HEK293 (cell line): ENCODE measurements around the gene SLC25A1.

Experiments used
- EGR2 ChIP-seq: fragments of 450-650 bp; formaldehyde crosslinking; IDR thresholded peaks from 2 replicates; pipeline ENCODE4 v1.5.1; 2016; ENCODE audit warnings: low read depth, missing biosample characterization, missing genetic modification characterization
- KLF7 ChIP-seq: fragments of 450-650 bp; formaldehyde crosslinking; IDR thresholded peaks from 2 replicates; pipeline ENCODE4 v1.5.1; 2016; ENCODE audit warnings: missing biosample characterization, missing genetic modification characterization, borderline replicate concordance
- SCRT2 ChIP-seq: fragments of 450-650 bp; formaldehyde crosslinking; IDR thresholded peaks from 2 replicates; pipeline ENCODE4 v1.5.1; 2016; ENCODE audit warnings: missing biosample characterization, missing genetic modification characterization
- TRIM28 ChIP-seq: IDR thresholded peaks from 2 replicates; pipeline ENCODE4 v1.6.1; 2011; ENCODE audit warnings: low read length, control low read depth, borderline replicate concordance
- ZBTB7A ChIP-seq: fragments of 450-650 bp; formaldehyde crosslinking; IDR thresholded peaks from 2 replicates; pipeline ENCODE4 v1.5.1; 2016; ENCODE audit warnings: low read depth, missing biosample characterization, missing genetic modification characterization
- ZFP41 ChIP-seq: fragments of 450-650 bp; formaldehyde crosslinking; IDR thresholded peaks from 2 replicates; pipeline ENCODE4 v1.5.1; 2016; ENCODE audit warnings: missing biosample characterization, missing genetic modification characterization, borderline replicate concordance
- ZNF10 ChIP-seq: fragments of 450-650 bp; formaldehyde crosslinking; IDR thresholded peaks from 2 replicates; pipeline ENCODE4 v1.5.1; 2017; ENCODE audit warnings: missing biosample characterization, missing genetic modification characterization
- ZNF114 ChIP-seq: fragments of 450-650 bp; formaldehyde crosslinking; IDR thresholded peaks from 2 replicates; pipeline ENCODE4 v1.5.0; 2017; ENCODE audit warnings: missing biosample characterization, missing genetic modification characterization
- ZNF146 ChIP-seq: fragments of 450-650 bp; formaldehyde crosslinking; IDR thresholded peaks from 2 replicates; pipeline ENCODE4 v1.5.1; 2016; ENCODE audit warnings: missing biosample characterization, missing genetic modification characterization
- ZNF169 ChIP-seq: fragments of 450-650 bp; formaldehyde crosslinking; IDR thresholded peaks from 2 replicates; pipeline ENCODE4 v1.5.1; 2016; ENCODE audit warnings: missing biosample characterization, missing genetic modification characterization
- ZNF2 ChIP-seq: fragments of 450-650 bp; formaldehyde crosslinking; IDR thresholded peaks from 2 replicates; pipeline ENCODE4 v1.5.1; 2016; ENCODE audit warnings: missing biosample characterization, missing genetic modification characterization
- ZNF223 ChIP-seq: fragments of 450-650 bp; formaldehyde crosslinking; IDR thresholded peaks from 2 replicates; pipeline ENCODE4 v1.5.1; 2016; ENCODE audit warnings: missing biosample characterization, missing genetic modification characterization
- ZNF239 ChIP-seq: fragments of 450-650 bp; formaldehyde crosslinking; IDR thresholded peaks from 2 replicates; pipeline ENCODE4 v1.5.1; 2016; ENCODE audit warnings: missing biosample characterization, missing genetic modification characterization
- ZNF248 ChIP-seq: fragments of 450-650 bp; formaldehyde crosslinking; IDR thresholded peaks from 2 replicates; pipeline ENCODE4 v1.5.1; 2017; ENCODE audit warnings: missing biosample characterization, missing genetic modification characterization
- ZNF354C ChIP-seq: fragments of 450-650 bp; formaldehyde crosslinking; IDR thresholded peaks from 2 replicates; pipeline ENCODE4 v1.5.1; 2016; ENCODE audit warnings: missing biosample characterization, missing genetic modification characterization, low read depth, borderline replicate concordance
- ZNF654 ChIP-seq: fragments of 450-650 bp; formaldehyde crosslinking; IDR thresholded peaks from 2 replicates; pipeline ENCODE4 v1.5.1; 2016; ENCODE audit warnings: low read depth, missing biosample characterization, missing genetic modification characterization
- ZNF707 ChIP-seq: fragments of 450-650 bp; formaldehyde crosslinking; IDR thresholded peaks from 2 replicates; pipeline ENCODE4 v1.5.1; 2016; ENCODE audit warnings: missing biosample characterization, missing genetic modification characterization
- ZNF837 ChIP-seq: fragments of 450-650 bp; formaldehyde crosslinking; IDR thresholded peaks from 2 replicates; pipeline ENCODE4 v1.5.1; 2016; ENCODE audit warnings: missing biosample characterization, missing genetic modification characterization
- TF ChIP-seq, protein P1 (sequence below): fragments of 450-650 bp; formaldehyde crosslinking; IDR thresholded peaks from 2 replicates; pipeline ENCODE4 v1.5.1; 2016; ENCODE audit warnings: missing biosample characterization, missing genetic modification characterization
- TF ChIP-seq, protein P2 (sequence below): fragments of 450-650 bp; formaldehyde crosslinking; IDR thresholded peaks from 2 replicates; pipeline ENCODE4; 2016; ENCODE audit warnings: missing biosample characterization, missing genetic modification characterization
- TF ChIP-seq, protein P3 (sequence below): fragments of 450-650 bp; formaldehyde crosslinking; optimal IDR thresholded peaks from 2 replicates; pipeline ENCODE3; 2016; ENCODE audit warnings: missing biosample characterization, mild to moderate bottlenecking, missing genetic modification characterization
- TF ChIP-seq, protein P4 (sequence below): fragments of 450-650 bp; formaldehyde crosslinking; IDR thresholded peaks from 2 replicates; pipeline ENCODE4 v1.5.1; 2016; ENCODE audit warnings: missing biosample characterization, missing genetic modification characterization
- TF ChIP-seq, protein P5 (sequence below): fragments of 450-650 bp; formaldehyde crosslinking; IDR thresholded peaks from 2 replicates; pipeline ENCODE4 v1.5.1; 2016; ENCODE audit warnings: missing biosample characterization, missing genetic modification characterization
- TF ChIP-seq, protein P6 (sequence below): fragments of 450-650 bp; IDR thresholded peaks from 2 replicates; pipeline ENCODE4 v1.5.1; 2018; ENCODE audit warnings: missing biosample characterization, missing genetic modification characterization
- TF ChIP-seq, protein P7 (sequence below): fragments of 450-650 bp; formaldehyde crosslinking; IDR thresholded peaks from 2 replicates; pipeline ENCODE4 v1.5.1; 2016; ENCODE audit warnings: missing biosample characterization, missing genetic modification characterization
- TF ChIP-seq, protein P8 (sequence below): fragments of 450-650 bp; formaldehyde crosslinking; IDR thresholded peaks from 2 replicates; pipeline ENCODE4 v1.5.1; 2016; ENCODE audit warnings: missing biosample characterization, missing genetic modification characterization

Gene SLC25A1

DNA sequence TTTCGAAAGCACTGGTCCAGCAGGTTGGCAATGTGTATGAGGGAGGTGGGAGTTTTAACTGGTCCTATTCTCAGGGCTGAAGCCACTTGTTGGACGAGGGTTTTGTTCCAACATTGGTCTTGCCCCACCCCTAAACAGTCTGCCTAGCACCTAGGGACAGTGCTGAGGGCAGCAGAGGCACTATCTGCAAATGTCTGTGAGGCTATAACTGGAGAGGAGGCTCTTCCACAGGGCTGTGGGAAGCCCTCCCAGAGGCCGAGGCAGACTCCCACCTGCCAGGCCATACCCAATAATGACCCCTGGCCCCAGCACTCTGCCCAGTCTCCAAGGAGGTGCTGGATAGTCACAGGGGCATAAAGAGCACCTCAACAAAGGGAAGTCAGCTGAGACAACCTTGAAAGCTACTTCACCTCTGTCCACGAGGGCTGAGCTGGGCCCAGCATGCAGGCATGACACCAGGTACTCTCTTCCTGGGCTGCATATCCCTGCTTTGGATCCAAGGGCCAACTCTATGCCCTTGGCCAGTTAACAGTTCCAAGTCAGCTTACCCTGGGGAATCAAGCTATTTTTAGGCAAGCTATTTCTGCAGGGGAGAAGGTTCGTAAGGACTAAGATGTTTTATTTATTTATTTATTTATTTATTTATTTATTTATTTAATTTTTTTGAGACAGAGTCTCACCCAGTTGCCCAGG, 40.2 kb upstream of the SLC25A1 start (continued):
- TF ChIP-seq, protein P1, sequence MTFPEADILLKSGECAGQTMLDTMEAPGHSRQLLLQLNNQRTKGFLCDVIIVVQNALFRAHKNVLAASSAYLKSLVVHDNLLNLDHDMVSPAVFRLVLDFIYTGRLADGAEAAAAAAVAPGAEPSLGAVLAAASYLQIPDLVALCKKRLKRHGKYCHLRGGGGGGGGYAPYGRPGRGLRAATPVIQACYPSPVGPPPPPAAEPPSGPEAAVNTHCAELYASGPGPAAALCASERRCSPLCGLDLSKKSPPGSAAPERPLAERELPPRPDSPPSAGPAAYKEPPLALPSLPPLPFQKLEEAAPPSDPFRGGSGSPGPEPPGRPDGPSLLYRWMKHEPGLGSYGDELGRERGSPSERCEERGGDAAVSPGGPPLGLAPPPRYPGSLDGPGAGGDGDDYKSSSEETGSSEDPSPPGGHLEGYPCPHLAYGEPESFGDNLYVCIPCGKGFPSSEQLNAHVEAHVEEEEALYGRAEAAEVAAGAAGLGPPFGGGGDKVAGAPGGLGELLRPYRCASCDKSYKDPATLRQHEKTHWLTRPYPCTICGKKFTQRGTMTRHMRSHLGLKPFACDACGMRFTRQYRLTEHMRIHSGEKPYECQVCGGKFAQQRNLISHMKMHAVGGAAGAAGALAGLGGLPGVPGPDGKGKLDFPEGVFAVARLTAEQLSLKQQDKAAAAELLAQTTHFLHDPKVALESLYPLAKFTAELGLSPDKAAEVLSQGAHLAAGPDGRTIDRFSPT = no peak
- TF ChIP-seq, protein P2, sequence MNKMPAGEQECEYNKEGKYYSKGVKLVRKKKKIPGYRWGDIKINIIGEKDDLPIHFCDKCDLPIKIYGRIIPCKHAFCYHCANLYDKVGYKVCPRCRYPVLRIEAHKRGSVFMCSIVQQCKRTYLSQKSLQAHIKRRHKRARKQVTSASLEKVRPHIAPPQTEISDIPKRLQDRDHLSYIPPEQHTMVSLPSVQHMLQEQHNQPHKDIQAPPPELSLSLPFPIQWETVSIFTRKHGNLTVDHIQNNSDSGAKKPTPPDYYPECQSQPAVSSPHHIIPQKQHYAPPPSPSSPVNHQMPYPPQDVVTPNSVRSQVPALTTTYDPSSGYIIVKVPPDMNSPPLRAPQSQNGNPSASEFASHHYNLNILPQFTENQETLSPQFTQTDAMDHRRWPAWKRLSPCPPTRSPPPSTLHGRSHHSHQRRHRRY (tag by site-specific recombination) = no peak
- TF ChIP-seq, protein P3, sequence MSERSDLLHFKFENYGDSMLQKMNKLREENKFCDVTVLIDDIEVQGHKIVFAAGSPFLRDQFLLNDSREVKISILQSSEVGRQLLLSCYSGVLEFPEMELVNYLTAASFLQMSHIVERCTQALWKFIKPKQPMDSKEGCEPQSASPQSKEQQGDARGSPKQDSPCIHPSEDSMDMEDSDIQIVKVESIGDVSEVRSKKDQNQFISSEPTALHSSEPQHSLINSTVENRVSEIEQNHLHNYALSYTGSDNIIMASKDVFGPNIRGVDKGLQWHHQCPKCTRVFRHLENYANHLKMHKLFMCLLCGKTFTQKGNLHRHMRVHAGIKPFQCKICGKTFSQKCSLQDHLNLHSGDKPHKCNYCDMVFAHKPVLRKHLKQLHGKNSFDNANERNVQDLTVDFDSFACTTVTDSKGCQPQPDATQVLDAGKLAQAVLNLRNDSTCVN = no peak
- TF ChIP-seq ZNF239 (tag by site-specific recombination) = no peak
- no peak for TF ChIP-seq ZNF169
- TF ChIP-seq, protein P4, sequence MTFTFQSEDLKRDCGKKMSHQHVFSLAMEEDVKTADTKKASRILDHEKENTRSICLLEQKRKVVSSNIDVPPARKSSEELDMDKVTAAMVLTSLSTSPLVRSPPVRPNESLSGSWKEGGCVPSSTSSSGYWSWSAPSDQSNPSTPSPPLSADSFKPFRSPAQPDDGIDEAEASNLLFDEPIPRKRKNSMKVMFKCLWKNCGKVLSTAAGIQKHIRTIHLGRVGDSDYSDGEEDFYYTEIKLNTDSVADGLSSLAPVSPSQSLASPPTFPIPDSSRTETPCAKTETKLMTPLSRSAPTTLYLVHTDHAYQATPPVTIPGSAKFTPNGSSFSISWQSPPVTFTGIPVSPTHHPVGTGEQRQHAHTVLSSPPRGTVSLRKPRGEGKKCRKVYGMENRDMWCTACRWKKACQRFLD (tag by site-specific recombination) = no peak
- no peak for TF ChIP-seq ZBTB7A (tag by site-specific recombination)
- TF ChIP-seq ZNF223 (tag by site-specific recombination) = peak; percentile 58; the same call in 1 of the 2 replicates
- TF ChIP-seq, protein P5, sequence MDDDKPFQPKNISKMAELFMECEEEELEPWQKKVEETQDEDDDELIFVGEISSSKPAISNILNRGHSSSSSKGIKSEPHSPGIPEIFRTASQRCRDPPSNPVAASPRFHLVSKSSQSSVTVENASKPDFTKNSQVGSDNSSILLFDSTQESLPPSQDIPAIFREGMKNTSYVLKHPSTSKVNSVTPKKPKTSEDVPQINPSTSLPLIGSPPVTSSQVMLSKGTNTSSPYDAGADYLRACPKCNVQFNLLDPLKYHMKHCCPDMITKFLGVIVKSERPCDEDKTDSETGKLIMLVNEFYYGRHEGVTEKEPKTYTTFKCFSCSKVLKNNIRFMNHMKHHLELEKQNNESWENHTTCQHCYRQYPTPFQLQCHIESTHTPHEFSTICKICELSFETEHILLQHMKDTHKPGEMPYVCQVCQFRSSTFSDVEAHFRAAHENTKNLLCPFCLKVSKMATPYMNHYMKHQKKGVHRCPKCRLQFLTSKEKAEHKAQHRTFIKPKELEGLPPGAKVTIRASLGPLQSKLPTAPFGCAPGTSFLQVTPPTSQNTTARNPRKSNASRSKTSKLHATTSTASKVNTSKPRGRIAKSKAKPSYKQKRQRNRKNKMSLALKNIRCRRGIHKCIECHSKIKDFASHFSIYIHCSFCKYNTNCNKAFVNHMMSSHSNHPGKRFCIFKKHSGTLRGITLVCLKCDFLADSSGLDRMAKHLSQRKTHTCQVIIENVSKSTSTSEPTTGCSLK = no peak
- TF ChIP-seq SCRT2 (tag by site-specific recombination) = peak; percentile 78
- no peak for TF ChIP-seq ZNF837 (tag by site-specific recombination)
- TF ChIP-seq EGR2 (tag by site-specific recombination) = no peak
- peak; percentile 68 for TF ChIP-seq ZNF654 (tag by site-specific recombination)
- TF ChIP-seq, protein P6, sequence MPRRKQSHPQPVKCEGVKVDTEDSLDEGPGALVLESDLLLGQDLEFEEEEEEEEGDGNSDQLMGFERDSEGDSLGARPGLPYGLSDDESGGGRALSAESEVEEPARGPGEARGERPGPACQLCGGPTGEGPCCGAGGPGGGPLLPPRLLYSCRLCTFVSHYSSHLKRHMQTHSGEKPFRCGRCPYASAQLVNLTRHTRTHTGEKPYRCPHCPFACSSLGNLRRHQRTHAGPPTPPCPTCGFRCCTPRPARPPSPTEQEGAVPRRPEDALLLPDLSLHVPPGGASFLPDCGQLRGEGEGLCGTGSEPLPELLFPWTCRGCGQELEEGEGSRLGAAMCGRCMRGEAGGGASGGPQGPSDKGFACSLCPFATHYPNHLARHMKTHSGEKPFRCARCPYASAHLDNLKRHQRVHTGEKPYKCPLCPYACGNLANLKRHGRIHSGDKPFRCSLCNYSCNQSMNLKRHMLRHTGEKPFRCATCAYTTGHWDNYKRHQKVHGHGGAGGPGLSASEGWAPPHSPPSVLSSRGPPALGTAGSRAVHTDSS (tag by site-specific recombination) = no peak
- TF ChIP-seq ZNF146 (tag by site-specific recombination) = no peak
- TF ChIP-seq ZNF248 (tag by site-specific recombination) = no peak
- TF ChIP-seq, protein P7, sequence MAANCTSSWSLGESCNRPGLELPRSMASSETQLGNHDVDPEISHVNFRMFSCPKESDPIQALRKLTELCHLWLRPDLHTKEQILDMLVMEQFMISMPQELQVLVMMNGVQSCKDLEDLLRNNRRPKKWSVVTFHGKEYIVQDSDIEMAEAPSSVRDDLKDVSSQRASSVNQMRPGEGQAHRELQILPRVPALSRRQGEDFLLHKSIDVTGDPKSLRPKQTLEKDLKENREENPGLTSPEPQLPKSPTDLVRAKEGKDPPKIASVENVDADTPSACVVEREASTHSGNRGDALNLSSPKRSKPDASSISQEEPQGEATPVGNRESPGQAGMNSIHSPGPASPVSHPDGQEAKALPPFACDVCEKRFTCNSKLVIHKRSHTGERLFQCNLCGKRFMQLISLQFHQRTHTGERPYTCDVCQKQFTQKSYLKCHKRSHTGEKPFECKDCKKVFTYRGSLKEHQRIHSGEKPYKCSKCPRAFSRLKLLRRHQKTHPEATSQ (tag by site-specific recombination) = no peak
- TF ChIP-seq ZNF10 = no peak
- TF ChIP-seq ZNF2 (tag by site-specific recombination) = no peak
- TF ChIP-seq, protein P8, sequence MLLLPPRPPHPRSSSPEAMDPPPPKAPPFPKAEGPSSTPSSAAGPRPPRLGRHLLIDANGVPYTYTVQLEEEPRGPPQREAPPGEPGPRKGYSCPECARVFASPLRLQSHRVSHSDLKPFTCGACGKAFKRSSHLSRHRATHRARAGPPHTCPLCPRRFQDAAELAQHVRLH (tag by site-specific recombination) = 0 out of 2 replicates have a peak, but pooled peaks have one; percentile 65
- TF ChIP-seq ZFP41 (tag by site-specific recombination) = no peak
- no peak for TF ChIP-seq ZNF707
- TF ChIP-seq KLF7 (tag by site-specific recombination) = peak; percentile 65; the same call in 1 of the 2 replicates
- no peak for TF ChIP-seq TRIM28
- TF ChIP-seq ZNF354C (tag by site-specific recombination) = peak; percentile 95
- TF ChIP-seq ZNF114 (tag by site-specific recombination) = no peak
